Body of pancreas (tissue), 4 donors: Measurements from ENCODE around the gene ABCC9. TPM values are rescaled to one million over a fixed set of nuclear protein-coding genes. Genes with fewer than 3 reads are reported as not detected.
A peak's percentile ranks its signal among the peaks of the same experiment; 100 is the strongest.

Experiments used
- ATAC-seq: fragments of 150-250 bp; one replicate; pipeline ENCODE4 v1.9.1; 2016
- DNase-seq, 4 donors: peaks; one replicate each; pipeline ENCODE4 v3.0.0-alpha.2; 2019
- H3K27ac ChIP-seq, 4 donors: fragments of 200-600 bp; sonication (generic); 1 replicate in 3 of 4; 2 replicates in 1 of 4; pipeline versions ENCODE4 v1.5.1 to v1.6.1; 2016 to 2019; ENCODE audit warnings: mild to moderate bottlenecking in 1 of 4, mixed read lengths in 1 of 4, moderate library complexity in 1 of 4
- H3K27me3 ChIP-seq, 2 donors: fragments of 200-600 bp; sonication (generic); one replicate each; pipeline ENCODE4 v1.6.0; 2016; ENCODE audit warnings: mild to moderate bottlenecking in 1 of 2
- H3K36me3 ChIP-seq, 2 donors: fragments of 200-600 bp; sonication (generic); replicated peaks in 1 of 2; 2 replicates each; pipeline ENCODE4 v1.5.1; 2016; ENCODE audit warnings: low read depth in 2 of 2; ENCODE audit not compliant: insufficient read depth in 1 of 2
- H3K4me1 ChIP-seq: fragments of 200-600 bp; sonication (generic); one replicate; pipeline ENCODE4 v1.6.0; 2016
- H3K4me3 ChIP-seq, 2 donors: fragments of 200-600 bp; sonication (generic); 1 replicate in 1 of 2; 2 replicates in 1 of 2; pipeline ENCODE4 v1.5.1; 2016 to 2019
- H3K9me3 ChIP-seq, 3 donors: fragments of 200-600 bp; sonication (generic); 1 replicate in 2 of 3; 2 replicates in 1 of 3; pipeline ENCODE4 v1.5.1; 2016
- CTCF ChIP-seq, 7 experiments: fragments of 450-650 bp in 4 of 7; fragments of 200-600 bp in 3 of 7; sonication (generic) in 3 of 7; IDR thresholded peaks; one replicate each; pipeline ENCODE4 v1.5.1; 2016 to 2019; ENCODE audit warnings: antibody characterized with exemption in 7 of 7
- POLR2A ChIP-seq, 3 donors: fragments of 450-650 bp; IDR thresholded peaks; one replicate each; pipeline ENCODE4 v1.6.1; 2016; ENCODE audit warnings: antibody characterized with exemption in 3 of 3, mild to moderate bottlenecking in 2 of 3
- WGBS, 2 donors: methylation state at CpG; one replicate each; pipeline ENCODE4 v1.1.5; 2017; 5-methylcytosine and 5-hydroxymethylcytosine counted together
- intact Hi-C: fragments of 100-400 bp; cut with DNase I; formaldehyde crosslinking; loops from one replicate; pipeline ENCODE4 v1.15.1; 2023
- total RNA-seq, 2 donors: library from RNA; depleted of rRNA; stranded (reverse); fragments of >200 nt; gene quantifications; one replicate each; pipeline ENCODE4 v1.1.0, GENCODE V29; 2016

ABCC9 gene
- total RNA-seq, 2 donors from 2014 or later = 12.2 to 13.2 TPM

- H3K9me3 ChIP-seq = no peaks in the 10 kb centered on the region
- ATAC-seq (peak; percentile 70), DNase-seq (peak; percentile 21 to 61 (median 43))
- peak overlapping the region in 2 of 4 donors; percentile 48 to 54 for H3K27ac ChIP-seq
- H3K4me1 ChIP-seq = peaks cover 23% of the 10 kb centered on the region
- H3K27me3 ChIP-seq = no peaks in the 10 kb centered on the region
- 31 to 40% methylated on average over 8 of the region's 8 CpGs for WGBS, 2 donors
- H3K36me3 ChIP-seq = no peaks in the 10 kb centered on the region
- TF ChIP-seq POLR2A (IDR thresholded peaks at IDR 0.05) (no peak), CTCF (IDR thresholded peaks at IDR 0.05) (no peak)
- no peak overlapping the region for H3K4me3 ChIP-seq
- intact Hi-C loops = no loop called here
These were observed 112.4 kb downstream of the ABCC9 start for GRCh38 chr12:21828779-21829178.

GRCh38 chr12:21828136-21828775 lies 113.0 kb downstream of the ABCC9 start:
- ATAC-seq = peak; percentile 31
- H3K36me3 ChIP-seq = no peaks in the 10 kb centered on the region
- H3K9me3 ChIP-seq = no peaks in the 10 kb centered on the region
- peak in 1 of 4 donors; percentile 18 for DNase-seq
- peak overlapping the region in 2 of 4 donors; percentile 48 to 54 for H3K27ac ChIP-seq
- no peaks in the 10 kb centered on the region for H3K27me3 ChIP-seq
- H3K4me1 ChIP-seq = peaks cover 23% of the 10 kb centered on the region
- TF ChIP-seq CTCF (IDR thresholded peaks at IDR 0.05) = no peak
- no peak for TF ChIP-seq POLR2A (IDR thresholded peaks at IDR 0.05)
- intact Hi-C loops = no loop called here
- WGBS, 2 donors = 75 to 76% methylated on average over 4 of the region's 4 CpGs
- no peak overlapping the region for H3K4me3 ChIP-seq

- Histone ChIP-seq H3K27ac (peak overlapping the region in 3 of 4 donors; percentile 44 to 52 (median 48)), H3K27me3 (no peaks in the 10 kb centered on the region), H3K36me3 (no peaks in the 10 kb centered on the region), H3K4me1 (peaks cover 23% of the 10 kb centered on the region), H3K9me3 (no peaks in the 10 kb centered on the region), H3K4me3 (no peak overlapping the region)
- intact Hi-C loops = no loop called here
- ATAC-seq (no peak), DNase-seq (no peak)
- WGBS, 2 donors = 13 to 19% methylated on average over 3 of the region's 3 CpGs
- TF ChIP-seq CTCF (IDR thresholded peaks at IDR 0.05) (no peak), POLR2A (IDR thresholded peaks at IDR 0.05) (no peak)
These were observed 114.1 kb downstream of the ABCC9 start for GRCh38 chr12:21827083-21827482.

GRCh38 chr12:21826618-21826910 lies 114.7 kb downstream of the ABCC9 start:
- no peaks in the 10 kb centered on the region for H3K36me3 ChIP-seq
- H3K4me1 ChIP-seq = peaks cover 23% of the 10 kb centered on the region
- intact Hi-C loops = no loop called here
- ATAC-seq (no peak), DNase-seq (no peak)
- TF ChIP-seq POLR2A (IDR thresholded peaks at IDR 0.05) (no peak), CTCF (IDR thresholded peaks at IDR 0.05) (no peak)
- no peak overlapping the region for H3K4me3 ChIP-seq
- H3K27me3 ChIP-seq = no peaks in the 10 kb centered on the region
- no peaks in the 10 kb centered on the region for H3K9me3 ChIP-seq
- 28 to 29% methylated on average over 4 of the region's 4 CpGs for WGBS, 2 donors
- peak overlapping the region in 3 of 4 donors; percentile 44 to 52 (median 48) for H3K27ac ChIP-seq
